ENCODE results near the gene SV2C. TPM values are rescaled to one million over a fixed set of nuclear protein-coding genes. Genes with fewer than 3 reads are reported as not detected.

Gene SV2C
- total and polyA plus RNA-seq, 2 donors (not counting 1 experiment from before 2014, with no cell fraction given): not detected

DNA sequence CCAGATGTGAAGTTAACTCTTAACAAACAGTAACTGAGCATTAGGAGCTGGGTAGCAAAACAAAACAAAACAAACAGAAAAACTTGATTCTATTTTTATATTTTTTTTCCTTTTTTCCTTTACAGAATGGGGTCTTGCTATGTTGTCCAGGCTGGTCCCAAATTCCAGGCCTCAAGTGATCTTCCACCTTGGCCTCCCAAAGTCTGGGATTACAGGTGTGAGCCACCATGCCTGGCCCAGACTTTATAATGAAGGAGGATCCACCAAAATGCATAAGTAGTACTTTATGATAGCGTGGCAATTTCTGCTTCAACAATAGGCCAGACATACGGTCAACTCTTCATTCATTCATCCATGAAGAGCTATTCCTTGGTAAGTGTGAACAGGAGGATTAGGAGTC, 314.0 kb downstream of the SV2C start:
- Mint-ChIP-seq H3K9me3 (ENCODE audit: insufficient read depth) (no peaks in the 10 kb centered on the region), H3K4me3 (no peak overlapping the region), H3K4me1 (peaks cover 14% of the 10 kb centered on the region), H3K27me3 (peaks cover 14% of the 10 kb centered on the region), H3K27ac (no peak overlapping the region)
- CTCF ChIA-PET: no interaction called here
- WGBS (ENCODE audit: insufficient coverage): no CpG with 5 or more reads among the region's 2 CpGs
- Histone ChIP-seq H3K27ac (ENCODE audit: low read length in 2 of 2) (no peak overlapping the region), H3K27me3 (replicated peaks in 1 of 4; ENCODE audit: control extremely low read depth in 1 of 4, control insufficient read depth in 3 of 4, insufficient read depth in 4 of 4, low read length in 3 of 4) (peaks cover 0 to 4% (median 0%) of the 10 kb centered on the region in 4 experiments), H3K4me3 (ENCODE audit: control extremely low read depth in 1 of 5, extremely low read depth in 1 of 5, insufficient read depth in 1 of 5, low read depth in 2 of 5, low read length in 4 of 5) (no peak overlapping the region), H3K9me3 (ENCODE audit: control extremely low read depth in 1 of 3, control insufficient read depth in 2 of 3, insufficient read depth in 1 of 3, low read length in 2 of 3) (no peaks in the 10 kb centered on the region), H3K4me1 (ENCODE audit: control insufficient read depth in 2 of 2, insufficient read depth in 2 of 2, low read length in 2 of 2) (peaks cover 11 to 16% of the 10 kb centered on the region in 2 donors), H3K9ac (ENCODE audit: low read length) (no peak overlapping the region), H4K20me1 (ENCODE audit: control insufficient read depth, insufficient read depth, low read length, poor library complexity, severe bottlenecking) (no peaks in the 10 kb centered on the region), H3K79me2 (ENCODE audit: control insufficient read depth, insufficient read depth, low read length) (no peaks in the 10 kb centered on the region), H2AFZ (ENCODE audit: insufficient read depth, low read depth, low read length, poor library complexity, severe bottlenecking) (no peak overlapping the region), H3K36me3 (replicated peaks in 1 of 2; ENCODE audit: control extremely low read depth in 1 of 2, control insufficient read depth in 1 of 2, extremely low read depth in 1 of 2, insufficient read depth in 2 of 2, low read length in 1 of 2) (no peaks in the 10 kb centered on the region), H3K4me2 (replicated peaks; ENCODE audit: low read depth, low read length, poor library complexity, severe bottlenecking) (no peak overlapping the region)
- POLR2A ChIA-PET: no interaction called here
- intact Hi-C loops (cut with micrococcal nuclease): no loop called here
- no peak for DNase-seq
- ATAC-seq (ENCODE audit: low read depth): no peak
- TF ChIP-seq, protein P1, sequence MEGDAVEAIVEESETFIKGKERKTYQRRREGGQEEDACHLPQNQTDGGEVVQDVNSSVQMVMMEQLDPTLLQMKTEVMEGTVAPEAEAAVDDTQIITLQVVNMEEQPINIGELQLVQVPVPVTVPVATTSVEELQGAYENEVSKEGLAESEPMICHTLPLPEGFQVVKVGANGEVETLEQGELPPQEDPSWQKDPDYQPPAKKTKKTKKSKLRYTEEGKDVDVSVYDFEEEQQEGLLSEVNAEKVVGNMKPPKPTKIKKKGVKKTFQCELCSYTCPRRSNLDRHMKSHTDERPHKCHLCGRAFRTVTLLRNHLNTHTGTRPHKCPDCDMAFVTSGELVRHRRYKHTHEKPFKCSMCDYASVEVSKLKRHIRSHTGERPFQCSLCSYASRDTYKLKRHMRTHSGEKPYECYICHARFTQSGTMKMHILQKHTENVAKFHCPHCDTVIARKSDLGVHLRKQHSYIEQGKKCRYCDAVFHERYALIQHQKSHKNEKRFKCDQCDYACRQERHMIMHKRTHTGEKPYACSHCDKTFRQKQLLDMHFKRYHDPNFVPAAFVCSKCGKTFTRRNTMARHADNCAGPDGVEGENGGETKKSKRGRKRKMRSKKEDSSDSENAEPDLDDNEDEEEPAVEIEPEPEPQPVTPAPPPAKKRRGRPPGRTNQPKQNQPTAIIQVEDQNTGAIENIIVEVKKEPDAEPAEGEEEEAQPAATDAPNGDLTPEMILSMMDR (IDR thresholded peaks at IDR 0.05): no peak
- TF ChIP-seq EZH2 (IDR thresholded peaks at IDR 0.05; ENCODE audit: borderline replicate concordance, insufficient read depth, low read depth, low read length, poor library complexity, severe bottlenecking): no peak

- H2AFZ ChIP-seq (ENCODE audit: insufficient read depth, low read depth, low read length, poor library complexity, severe bottlenecking): no peak overlapping the region
- H3K4me2 ChIP-seq (replicated peaks; ENCODE audit: low read depth, low read length, poor library complexity, severe bottlenecking): no peak overlapping the region
- intact Hi-C loops (cut with micrococcal nuclease): no loop called here
- CTCF ChIA-PET: no interaction called here
- no peak for DNase-seq
- H3K27me3 ChIP-seq (replicated peaks in 1 of 4; ENCODE audit: control extremely low read depth in 1 of 4, control insufficient read depth in 3 of 4, insufficient read depth in 4 of 4, low read length in 3 of 4): peaks cover 0 to 4% (median 0%) of the 10 kb centered on the region in 4 experiments
- no peaks in the 10 kb centered on the region for H3K9me3 ChIP-seq (ENCODE audit: control extremely low read depth in 1 of 3, control insufficient read depth in 2 of 3, insufficient read depth in 1 of 3, low read length in 2 of 3)
- no peak overlapping the region for H3K9ac ChIP-seq (ENCODE audit: low read length)
- no peaks in the 10 kb centered on the region for H3K36me3 ChIP-seq (replicated peaks in 1 of 2; ENCODE audit: control extremely low read depth in 1 of 2, control insufficient read depth in 1 of 2, extremely low read depth in 1 of 2, insufficient read depth in 2 of 2, low read length in 1 of 2)
- no peak overlapping the region for H3K4me3 Mint-ChIP-seq
- H3K27ac ChIP-seq (ENCODE audit: low read length in 2 of 2): no peak overlapping the region
- H3K4me3 ChIP-seq (ENCODE audit: control extremely low read depth in 1 of 5, extremely low read depth in 1 of 5, insufficient read depth in 1 of 5, low read depth in 2 of 5, low read length in 4 of 5): no peak overlapping the region
- no peak for TF ChIP-seq EZH2 (IDR thresholded peaks at IDR 0.05; ENCODE audit: borderline replicate concordance, insufficient read depth, low read depth, low read length, poor library complexity, severe bottlenecking)
- TF ChIP-seq, protein P1 (IDR thresholded peaks at IDR 0.05): no peak
- H3K4me1 Mint-ChIP-seq: peaks cover 20% of the 10 kb centered on the region
- no peak for ATAC-seq (ENCODE audit: low read depth)
- POLR2A ChIA-PET: no interaction called here
- WGBS (ENCODE audit: insufficient coverage): no CpG with 5 or more reads among the region's 2 CpGs
- H3K9me3 Mint-ChIP-seq (ENCODE audit: insufficient read depth): no peaks in the 10 kb centered on the region
- no peaks in the 10 kb centered on the region for H3K79me2 ChIP-seq (ENCODE audit: control insufficient read depth, insufficient read depth, low read length)
- H3K27ac Mint-ChIP-seq: no peak overlapping the region
- H3K4me1 ChIP-seq (ENCODE audit: control insufficient read depth in 2 of 2, insufficient read depth in 2 of 2, low read length in 2 of 2): peaks cover 13 to 27% of the 10 kb centered on the region in 2 donors
- no peaks in the 10 kb centered on the region for H4K20me1 ChIP-seq (ENCODE audit: control insufficient read depth, insufficient read depth, low read length, poor library complexity, severe bottlenecking)
- H3K27me3 Mint-ChIP-seq: peaks cover 10% of the 10 kb centered on the region
Observed at GRCh38 chr5:76399268-76399667, 316.1 kb downstream of the SV2C start.
